Measurements from ENCODE around the gene TRIM68. TPM values are rescaled to one million over a fixed set of nuclear protein-coding genes. Genes with fewer than 3 reads are reported as not detected.

TRIM68 gene
- total RNA-seq, 2 donors from 2014 or later, result 16.0 to 25.4 TPM

DNA sequence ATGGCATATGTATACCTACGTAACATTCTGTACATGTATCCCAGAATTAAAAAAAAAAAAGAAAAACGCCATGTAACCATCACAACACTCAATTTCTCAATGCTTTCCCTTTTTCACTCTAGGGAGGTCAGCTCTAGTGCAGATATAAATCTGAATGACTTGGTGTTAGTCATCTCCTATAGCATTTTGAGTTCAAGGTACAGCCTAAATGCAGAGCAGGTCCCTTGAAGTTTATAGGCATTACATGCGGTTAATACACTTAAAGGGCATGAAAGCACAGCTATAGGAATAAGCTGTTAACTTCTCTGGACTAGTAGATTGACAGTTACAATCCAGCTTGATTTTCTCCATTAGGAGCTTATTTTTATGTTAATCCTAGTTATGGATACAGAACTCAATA lies 42.7 kb downstream of the TRIM68 start:
- no peaks in the 10 kb centered on the region for H3K4me1 ChIP-seq (ENCODE audit: control insufficient read depth in 1 of 2, low read depth in 2 of 2)
- ATAC-seq (ENCODE audit: insufficient number of reproducible peaks, low FRiP score, low read depth), result no peak
- no peaks in the 10 kb centered on the region for H3K9me3 ChIP-seq
- TF ChIP-seq, protein P1, sequence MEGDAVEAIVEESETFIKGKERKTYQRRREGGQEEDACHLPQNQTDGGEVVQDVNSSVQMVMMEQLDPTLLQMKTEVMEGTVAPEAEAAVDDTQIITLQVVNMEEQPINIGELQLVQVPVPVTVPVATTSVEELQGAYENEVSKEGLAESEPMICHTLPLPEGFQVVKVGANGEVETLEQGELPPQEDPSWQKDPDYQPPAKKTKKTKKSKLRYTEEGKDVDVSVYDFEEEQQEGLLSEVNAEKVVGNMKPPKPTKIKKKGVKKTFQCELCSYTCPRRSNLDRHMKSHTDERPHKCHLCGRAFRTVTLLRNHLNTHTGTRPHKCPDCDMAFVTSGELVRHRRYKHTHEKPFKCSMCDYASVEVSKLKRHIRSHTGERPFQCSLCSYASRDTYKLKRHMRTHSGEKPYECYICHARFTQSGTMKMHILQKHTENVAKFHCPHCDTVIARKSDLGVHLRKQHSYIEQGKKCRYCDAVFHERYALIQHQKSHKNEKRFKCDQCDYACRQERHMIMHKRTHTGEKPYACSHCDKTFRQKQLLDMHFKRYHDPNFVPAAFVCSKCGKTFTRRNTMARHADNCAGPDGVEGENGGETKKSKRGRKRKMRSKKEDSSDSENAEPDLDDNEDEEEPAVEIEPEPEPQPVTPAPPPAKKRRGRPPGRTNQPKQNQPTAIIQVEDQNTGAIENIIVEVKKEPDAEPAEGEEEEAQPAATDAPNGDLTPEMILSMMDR (IDR thresholded peaks at IDR 0.05), result no peak
- H3K36me3 ChIP-seq, result no peaks in the 10 kb centered on the region
- no peak overlapping the region for H3K4me3 ChIP-seq
- no peaks in the 10 kb centered on the region for H3K27me3 ChIP-seq (replicated peaks; ENCODE audit: insufficient read depth)
- DNase-seq (ENCODE audit: low spot score), result no peak
- no peak overlapping the region for H3K27ac ChIP-seq

DNA sequence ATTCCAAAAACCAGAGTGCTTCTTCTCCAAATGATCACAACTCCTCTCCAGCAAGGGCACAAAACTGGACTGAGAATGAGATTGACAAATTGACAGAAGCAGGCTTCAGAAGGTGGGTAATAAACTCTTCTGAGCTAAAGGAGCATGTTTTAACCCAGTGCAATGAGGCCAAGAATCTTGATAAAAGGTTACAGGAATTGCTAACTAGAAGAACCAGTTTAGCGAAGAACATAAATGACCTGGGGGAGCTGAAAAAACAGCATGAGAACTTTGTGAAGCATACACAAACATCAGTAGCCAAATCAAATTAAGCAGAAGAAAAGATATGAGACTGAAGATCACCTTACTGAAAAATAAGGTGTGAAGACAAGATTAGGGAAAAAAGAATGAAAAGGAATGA lies 47.6 kb downstream of the TRIM68 start:
- Histone ChIP-seq H3K4me1 (ENCODE audit: control insufficient read depth in 1 of 2, low read depth in 2 of 2) (no peaks in the 10 kb centered on the region), H3K27ac (no peak overlapping the region), H3K9me3 (no peaks in the 10 kb centered on the region), H3K36me3 (no peaks in the 10 kb centered on the region), H3K4me3 (no peak overlapping the region), H3K27me3 (replicated peaks; ENCODE audit: insufficient read depth) (no peaks in the 10 kb centered on the region)
- no peak for DNase-seq (ENCODE audit: low spot score)
- TF ChIP-seq, protein P1 (IDR thresholded peaks at IDR 0.05), result no peak
- ATAC-seq (ENCODE audit: insufficient number of reproducible peaks, low FRiP score, low read depth), result no peak

DNA sequence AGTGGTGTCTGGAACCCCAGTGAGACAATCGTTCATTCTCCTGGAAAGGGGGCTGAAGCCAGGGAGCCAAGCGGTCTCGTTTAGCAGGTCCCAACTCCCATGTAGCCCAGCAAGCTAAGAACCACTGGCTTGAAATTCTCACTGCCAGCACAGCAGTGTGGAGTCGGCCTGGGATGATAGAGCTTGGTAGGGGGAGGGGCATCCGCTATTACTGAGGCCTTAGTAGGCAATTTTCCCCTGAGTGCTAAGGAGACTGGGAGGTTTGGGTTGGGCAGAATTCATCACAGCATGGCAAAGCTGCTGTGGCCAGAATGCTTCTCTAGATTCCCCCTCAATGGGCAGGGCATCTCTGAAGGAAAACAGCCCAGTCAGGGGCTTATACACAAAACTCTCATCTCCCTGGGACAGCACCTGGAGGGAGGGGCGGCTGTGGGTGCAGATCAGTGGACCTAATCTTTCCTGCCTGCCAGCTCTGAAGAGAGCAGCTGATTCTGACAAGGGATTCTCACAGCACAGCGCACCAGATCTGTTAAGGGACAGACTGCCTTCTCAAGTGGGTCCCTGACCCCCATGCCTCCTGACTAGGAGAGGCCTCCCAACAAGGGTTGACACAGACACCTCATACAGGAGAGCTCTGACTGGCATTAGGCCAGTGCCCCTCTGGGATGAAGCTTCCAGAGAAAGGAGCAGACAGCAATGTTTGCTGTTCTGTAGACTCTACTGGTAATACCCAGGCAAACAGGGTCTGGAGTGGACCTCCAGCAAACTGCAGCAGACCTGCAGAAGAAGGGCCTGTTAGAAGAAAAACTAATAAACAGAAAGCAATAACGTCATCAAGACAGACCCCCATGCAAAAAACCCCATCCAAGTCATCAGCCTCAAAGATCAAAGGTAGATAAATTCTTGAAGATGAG lies 48.2 kb downstream of the TRIM68 start:
- TF ChIP-seq, protein P1 (IDR thresholded peaks at IDR 0.05), result no peak
- H3K4me1 ChIP-seq (ENCODE audit: control insufficient read depth in 1 of 2, low read depth in 2 of 2), result no peaks in the 10 kb centered on the region
- DNase-seq (ENCODE audit: low spot score), result no peak
- no peak for ATAC-seq (ENCODE audit: insufficient number of reproducible peaks, low FRiP score, low read depth)
- no peak overlapping the region for H3K27ac ChIP-seq
- H3K36me3 ChIP-seq, result no peaks in the 10 kb centered on the region
- H3K4me3 ChIP-seq, result no peak overlapping the region
- no peaks in the 10 kb centered on the region for H3K9me3 ChIP-seq
- no peaks in the 10 kb centered on the region for H3K27me3 ChIP-seq (replicated peaks; ENCODE audit: insufficient read depth)

DNA sequence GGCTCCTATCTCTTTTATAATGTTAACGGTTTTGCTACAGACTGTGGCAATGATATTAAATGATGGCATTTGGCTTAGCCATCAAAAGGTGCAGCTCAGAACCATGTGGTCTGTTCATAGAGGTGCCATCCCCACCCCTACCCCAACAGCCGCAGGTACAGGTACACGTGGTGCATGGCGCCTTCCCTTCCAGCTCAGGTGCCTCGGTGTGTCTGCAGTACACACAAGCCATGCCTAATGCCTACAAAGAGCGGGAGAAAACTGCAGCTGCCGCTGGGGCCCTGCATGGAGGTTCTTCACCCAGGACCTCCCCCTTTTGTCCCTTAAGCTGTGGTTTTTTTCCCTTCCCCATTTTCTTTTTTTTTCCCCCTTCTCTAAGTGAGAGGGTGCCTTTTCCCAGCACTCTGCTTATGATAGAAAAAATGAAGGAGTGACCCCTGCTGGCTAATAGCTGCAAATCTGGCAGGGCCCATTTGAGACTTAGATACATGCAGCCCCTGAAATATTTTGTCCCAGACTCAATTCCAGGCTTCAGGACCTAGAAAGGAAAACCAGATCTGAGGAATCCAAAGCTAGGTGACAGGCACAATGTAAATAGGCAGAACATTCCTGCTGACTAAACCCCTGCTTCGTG lies 56.6 kb downstream of the TRIM68 start:
- Histone ChIP-seq H3K9me3 (no peaks in the 10 kb centered on the region), H3K36me3 (no peaks in the 10 kb centered on the region), H3K27ac (no peak overlapping the region), H3K27me3 (replicated peaks; ENCODE audit: insufficient read depth) (no peaks in the 10 kb centered on the region), H3K4me1 (ENCODE audit: control insufficient read depth in 1 of 2, low read depth in 2 of 2) (no peaks in the 10 kb centered on the region), H3K4me3 (no peak overlapping the region)
- no peak for ATAC-seq (ENCODE audit: insufficient number of reproducible peaks, low FRiP score, low read depth)
- DNase-seq (ENCODE audit: low spot score), result no peak
- TF ChIP-seq, protein P1 (IDR thresholded peaks at IDR 0.05), result no peak

Other genes starting within 250 kb of the TRIM68 start
- not detected for gene OR52B4, start 239.8 kb downstream of the TRIM68 start, total RNA-seq
- gene TRIM21, start 214.5 kb downstream of the TRIM68 start, total RNA-seq, result 10 to 100 TPM in 1 of 2 donors, 1 to 10 TPM in 1; 9.9 to 29.8 TPM
- gene OR52K2, start 158.9 kb downstream of the TRIM68 start, total RNA-seq, result not detected
- gene OR52K1, start 125.6 kb downstream of the TRIM68 start, total RNA-seq, result not detected
- not detected for gene OR52M1, start 63.0 kb downstream of the TRIM68 start, total RNA-seq
- not detected for gene OR52I2, start 26.5 kb downstream of the TRIM68 start, total RNA-seq
- gene OR52I1, start 14.2 kb downstream of the TRIM68 start, total RNA-seq, result not detected
- gene OR51D1, start 29.2 kb upstream of the TRIM68 start, total RNA-seq, result not detected
- gene OR51E1, start 35.8 kb upstream of the TRIM68 start, total RNA-seq, result under 1 TPM in 1 of 2 donors, not detected in 1; 0.21 TPM
- gene OR51E2, start 89.6 kb upstream of the TRIM68 start, total RNA-seq, result not detected
- not detected for gene MMP26, start 96.6 kb upstream of the TRIM68 start, total RNA-seq
- gene OR51F1, start 161.7 kb upstream of the TRIM68 start, total RNA-seq, result not detected
- not detected for gene OR52R1, start 196.1 kb upstream of the TRIM68 start, total RNA-seq
- gene OR51F2, start 213.1 kb upstream of the TRIM68 start, total RNA-seq, result not detected
- not detected for gene OR51S1, start 241.0 kb upstream of the TRIM68 start, total RNA-seq

All from thoracic aorta (tissue), 2 donors.